Measurements from ENCODE around the gene MDM1.

Gene MDM1

DNA sequence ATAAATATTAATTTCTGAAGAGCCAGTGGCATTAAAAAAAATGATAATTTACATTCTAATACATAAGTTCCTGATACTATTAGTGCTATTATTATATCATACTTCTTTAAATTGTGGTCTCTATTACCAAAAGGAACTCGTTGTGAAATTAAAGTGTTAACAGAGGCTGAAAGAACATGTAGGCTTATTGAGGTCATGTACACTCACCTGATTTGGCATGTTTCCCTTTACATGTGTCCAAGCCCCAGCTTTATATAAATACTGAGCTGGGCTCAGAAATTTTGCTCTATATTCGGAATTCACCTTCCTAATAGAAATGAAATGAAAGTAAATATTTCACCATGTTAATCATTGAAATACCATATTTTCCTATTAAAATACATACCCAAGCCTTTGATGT, 11.0 kb downstream of the MDM1 start:
- DNase-seq (ENCODE audit: low spot score) (no peak), FAIRE-seq (no peak)

DNA sequence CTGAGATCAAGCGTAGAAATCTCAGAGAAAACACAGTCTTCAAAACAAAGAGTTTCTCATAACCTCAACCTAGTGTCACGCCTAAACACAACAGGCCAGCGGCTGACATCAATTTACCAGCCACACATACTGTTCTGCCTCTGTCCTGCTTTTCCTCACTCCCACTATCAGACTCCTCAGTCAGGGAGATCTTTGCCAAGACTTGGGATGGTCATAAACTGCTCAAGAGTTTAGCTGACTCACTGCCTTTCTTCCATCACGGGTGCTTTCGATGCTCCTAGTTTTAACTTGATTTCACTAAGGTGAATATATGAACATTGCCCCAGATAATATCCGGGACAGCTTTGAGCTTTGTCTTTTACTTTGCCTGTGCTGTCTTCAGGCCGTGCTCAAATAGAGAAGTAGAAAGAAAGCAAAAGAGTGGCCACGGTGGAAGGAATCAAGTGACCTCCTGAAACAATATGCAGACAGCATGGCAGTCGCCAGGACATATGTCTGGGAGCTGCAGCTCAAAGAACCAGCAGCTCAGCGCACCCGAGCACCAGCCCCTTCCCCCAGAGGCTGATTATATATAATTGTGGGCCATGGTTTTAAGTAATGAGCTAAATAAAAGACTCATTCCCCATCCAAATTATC, 12.1 kb downstream of the MDM1 start:
- FAIRE-seq, result no peak
- DNase-seq (ENCODE audit: low spot score), result no peak

DNA sequence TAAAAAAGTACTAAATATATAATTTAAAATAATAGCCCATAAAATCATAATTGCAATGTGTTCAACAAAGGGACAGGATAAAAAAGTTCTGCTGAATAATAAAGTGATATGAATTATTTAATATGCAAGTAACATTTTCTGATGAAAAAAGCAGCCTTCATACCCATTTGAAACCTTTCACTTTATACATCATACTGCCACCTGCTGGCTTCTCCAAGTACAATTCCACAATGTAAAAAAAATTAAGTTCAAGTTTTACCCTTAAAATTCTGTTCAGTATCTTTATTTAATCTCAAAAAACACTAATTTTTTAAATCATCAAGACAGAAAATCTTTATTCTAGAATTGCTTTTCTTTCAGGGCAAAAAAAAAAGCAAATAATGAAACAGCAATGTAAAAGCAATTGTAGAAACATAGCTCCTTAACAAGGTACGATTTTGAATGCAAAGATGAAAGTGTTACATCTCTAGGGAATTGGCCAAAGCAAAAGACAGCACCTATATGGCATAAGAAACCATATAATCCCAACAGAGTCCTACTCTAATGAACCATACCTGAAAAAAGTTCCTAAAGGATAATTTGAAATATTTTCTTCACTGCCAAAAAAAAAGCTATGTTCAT, 15.0 kb downstream of the MDM1 start:
- FAIRE-seq, result no peak

DNA sequence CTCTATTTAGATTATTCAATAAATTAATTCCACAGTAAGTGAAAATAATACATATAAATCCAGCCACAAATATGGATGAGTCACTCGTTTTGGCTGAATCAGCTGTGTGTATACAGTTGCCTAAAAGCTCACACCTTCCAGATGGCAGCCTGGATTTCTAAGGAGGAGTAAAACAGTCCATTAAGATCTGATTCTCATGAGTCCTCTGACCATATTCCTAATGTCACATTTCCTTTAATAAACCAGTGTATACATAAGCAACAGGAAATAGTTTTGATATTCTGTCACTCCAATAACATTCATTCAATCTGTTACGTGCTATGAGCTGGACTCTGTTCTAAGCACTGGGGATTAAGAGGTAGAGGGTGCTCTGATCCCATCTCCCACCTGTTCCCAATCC, 21.8 kb downstream of the MDM1 start:
- FAIRE-seq, result no peak

More for the DNA sequence above, 15.0 kb downstream of the MDM1 start:
- DNase-seq (ENCODE audit: low spot score), result no peak

DNA sequence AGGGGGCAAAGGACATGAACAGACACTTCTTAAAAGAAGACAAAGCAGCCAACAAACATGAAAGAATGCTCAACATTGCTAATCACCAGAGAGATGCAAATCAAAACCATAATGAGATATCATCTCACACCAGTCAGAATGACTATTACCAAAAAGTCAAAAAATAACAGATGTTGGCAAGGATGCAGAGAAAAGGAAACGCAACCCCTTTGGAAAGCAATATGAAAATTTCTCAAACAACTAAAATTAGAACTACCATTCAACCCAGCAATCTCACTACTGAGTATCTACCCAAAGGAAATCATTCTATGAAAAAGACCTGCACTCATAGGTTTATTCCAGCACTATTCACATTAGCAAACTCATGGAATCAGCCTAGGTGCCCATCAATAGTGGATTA, 25.6 kb downstream of the MDM1 start:
- DNase-seq (ENCODE audit: low spot score) (no peak), FAIRE-seq (no peak)

More for the DNA sequence above, 21.8 kb downstream of the MDM1 start:
- no peak for DNase-seq (ENCODE audit: low spot score)

DNA sequence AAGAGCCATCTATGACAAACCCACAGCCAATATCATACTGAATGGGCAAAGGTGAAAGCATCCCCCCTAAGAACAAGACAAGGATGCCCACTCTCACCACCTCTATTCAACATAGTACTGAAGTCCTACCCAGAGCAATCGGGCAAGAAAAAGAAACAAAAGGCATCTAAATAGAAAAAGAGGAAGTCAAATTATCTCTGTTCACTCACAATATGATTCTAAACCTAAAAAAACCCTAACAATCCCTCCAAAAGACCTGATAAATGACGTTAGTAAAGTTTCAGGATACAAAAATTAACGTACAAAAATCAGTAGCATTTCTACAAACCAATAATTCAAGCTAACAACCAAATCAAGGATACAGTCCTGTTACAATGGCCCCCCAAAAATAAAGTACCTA, 26.9 kb downstream of the MDM1 start:
- DNase-seq (ENCODE audit: low spot score) (no peak), FAIRE-seq (no peak)

DNA sequence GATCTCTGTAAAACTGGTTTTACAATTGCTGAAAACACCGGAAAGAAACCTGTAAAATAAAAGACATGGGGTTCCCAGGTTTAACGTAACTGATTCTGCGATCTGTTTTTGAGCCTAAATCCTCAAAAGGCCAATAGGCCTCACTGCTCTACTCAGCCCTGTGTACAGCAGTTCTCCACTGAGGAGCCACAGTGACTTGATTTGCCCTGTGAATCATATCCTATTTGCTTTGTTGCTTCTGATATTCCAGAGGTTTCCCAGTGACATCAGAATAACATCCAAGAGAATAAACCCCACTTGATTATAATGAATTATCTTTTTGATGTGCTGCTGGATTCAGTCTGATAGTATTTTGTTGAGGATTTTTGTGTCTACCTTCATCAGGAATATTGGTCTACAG, 27.5 kb downstream of the MDM1 start:
- no peak for FAIRE-seq
- DNase-seq (ENCODE audit: low spot score), result no peak

DNA sequence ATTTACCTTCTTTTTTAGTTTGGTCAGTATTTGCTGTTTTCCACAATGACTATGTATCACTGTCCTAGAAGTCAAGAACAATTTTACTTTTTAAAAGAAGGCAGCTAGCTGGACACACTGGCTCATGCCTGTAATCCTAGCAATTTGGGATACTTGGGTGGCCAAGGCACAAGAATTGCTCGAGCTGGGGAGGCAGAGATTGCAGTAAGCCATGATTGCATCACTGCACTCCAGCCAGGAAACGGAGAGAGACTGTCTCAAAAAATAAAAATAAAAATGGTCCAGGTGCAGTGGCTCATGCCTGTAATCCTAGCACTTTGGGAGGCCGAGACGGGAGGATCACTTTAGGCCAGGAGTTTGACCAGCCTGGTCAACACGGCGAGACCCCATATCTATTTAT, 28.3 kb downstream of the MDM1 start:
- FAIRE-seq, result no peak
- DNase-seq (ENCODE audit: low spot score), result no peak

DNA sequence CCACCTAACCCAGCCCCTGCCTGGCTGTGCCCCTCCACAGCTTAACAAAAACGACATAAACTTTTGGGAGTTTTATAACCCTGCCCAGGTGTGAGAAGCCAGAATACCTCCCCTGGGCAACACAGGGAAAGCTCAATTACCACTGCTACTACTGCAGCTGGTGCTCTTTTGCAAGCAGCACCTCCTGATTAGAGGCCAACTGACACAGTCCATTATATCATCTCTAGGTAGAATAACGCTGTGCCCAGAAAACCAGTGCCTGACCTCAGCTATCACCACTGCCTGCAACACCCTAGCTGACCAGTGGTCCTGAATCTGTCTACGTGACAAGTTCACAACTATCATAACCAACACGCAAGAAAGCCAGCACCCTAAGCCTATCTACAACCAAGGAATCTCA, 34.2 kb downstream of the MDM1 start:
- DNase-seq (ENCODE audit: low spot score), result no peak
- FAIRE-seq, result no peak

DNA sequence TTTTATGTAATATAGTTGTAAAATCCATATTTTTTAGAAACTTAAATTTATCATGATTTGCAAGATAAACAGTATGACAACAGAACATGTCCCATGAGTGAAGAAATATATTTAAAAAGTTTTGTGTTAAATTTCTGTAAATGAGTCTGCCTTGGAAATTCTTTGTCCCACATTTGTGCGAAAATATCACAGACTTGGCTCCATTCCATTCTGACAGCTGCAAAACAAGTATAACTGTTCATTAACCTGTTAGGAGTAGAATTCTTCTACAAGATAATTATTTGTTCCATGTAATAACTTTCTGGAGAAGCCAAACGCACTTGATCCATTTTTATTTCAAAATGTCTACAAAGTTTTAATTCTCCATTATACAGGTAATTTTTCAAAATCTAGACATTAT, 37.9 kb downstream of the MDM1 start:
- DNase-seq (ENCODE audit: low spot score) (no peak), FAIRE-seq (no peak)

DNA sequence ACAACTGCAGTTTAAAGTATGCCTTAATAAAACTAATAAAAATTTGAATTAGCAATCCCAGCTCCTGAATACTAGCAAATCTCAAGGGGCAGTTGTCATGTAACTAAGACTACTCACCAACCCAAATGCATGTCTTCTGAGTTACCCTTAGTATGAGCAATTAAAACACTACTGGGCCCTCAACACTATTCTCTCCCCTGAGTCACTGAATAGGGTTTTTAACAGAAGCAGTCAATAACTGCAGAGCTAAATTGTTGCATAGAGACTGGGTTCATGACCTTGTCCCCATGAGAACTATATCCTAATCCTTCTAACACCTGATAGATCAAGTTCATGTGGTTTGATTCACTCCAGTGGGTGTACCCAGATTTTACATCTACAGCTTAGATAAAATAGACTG, 38.8 kb downstream of the MDM1 start:
- FAIRE-seq (no peak), DNase-seq (ENCODE audit: low spot score) (no peak)

DNA sequence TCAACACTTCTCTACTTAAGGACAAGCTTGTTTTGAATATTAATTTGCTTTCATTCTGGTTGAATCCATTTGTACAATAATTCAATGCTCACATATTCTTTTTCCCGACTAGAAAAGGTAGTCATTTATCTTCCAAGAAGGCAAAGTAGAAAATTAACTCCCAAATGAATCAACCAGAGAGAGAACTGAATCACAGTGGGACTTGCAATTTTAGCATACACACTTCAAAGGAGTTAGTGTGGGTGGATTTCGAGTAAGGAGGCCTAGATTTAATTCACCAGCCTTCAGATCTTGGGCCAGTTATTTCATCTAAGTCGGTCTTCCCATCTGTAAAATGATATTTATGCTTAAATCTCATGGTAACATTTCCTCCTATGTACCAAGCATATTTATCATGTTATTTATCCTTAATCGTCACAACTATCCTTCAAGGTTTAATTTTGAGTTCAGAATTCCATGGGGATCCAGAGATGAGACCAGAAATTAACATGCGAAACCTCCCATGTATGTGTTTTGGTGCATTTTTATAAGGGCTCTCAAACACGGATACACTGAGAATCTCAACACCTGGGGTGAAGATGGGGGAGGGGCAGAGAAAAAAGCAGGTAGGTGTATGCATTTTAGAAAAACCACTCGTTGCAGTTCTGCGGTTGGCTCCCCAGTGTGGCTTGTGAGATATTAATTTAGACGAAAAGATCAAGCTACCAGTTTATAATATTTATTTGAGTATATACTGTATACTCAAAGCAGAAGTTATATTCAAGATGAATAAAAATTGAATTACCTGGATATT, 39.8 kb downstream of the MDM1 start:
- DNase-seq (ENCODE audit: low spot score) (no peak), FAIRE-seq (no peak)

DNA sequence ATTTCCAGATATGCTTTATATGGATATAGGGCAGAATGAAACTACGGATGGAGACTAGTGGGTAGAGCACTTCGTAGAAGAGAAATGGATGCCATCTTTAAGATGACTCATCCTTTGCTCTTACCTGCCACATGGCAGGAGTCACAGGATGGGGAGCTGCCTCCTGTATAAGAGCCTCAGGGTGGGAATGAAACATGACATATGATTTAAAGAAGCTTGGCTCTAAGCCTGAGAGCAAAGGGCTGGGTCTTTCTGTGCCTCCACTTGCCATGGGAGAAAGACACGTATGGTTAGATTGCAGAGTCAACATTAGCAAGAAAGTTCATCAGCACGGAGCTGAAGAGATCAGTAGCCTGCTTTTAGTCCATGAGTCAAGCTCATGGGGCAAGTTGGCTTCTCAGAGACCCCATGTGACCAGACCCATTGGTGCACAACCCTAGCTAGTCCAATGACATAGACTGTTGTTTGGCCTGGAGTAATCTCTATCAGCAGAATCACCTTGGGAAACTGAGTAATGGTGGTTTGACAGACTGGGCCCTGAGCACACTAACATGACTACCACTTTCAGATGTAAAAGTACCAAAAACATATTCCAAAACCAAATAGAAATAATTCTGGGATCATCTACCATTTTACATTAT, 40.6 kb downstream of the MDM1 start:
- DNase-seq (ENCODE audit: low spot score) (no peak), FAIRE-seq (no peak)

DNA sequence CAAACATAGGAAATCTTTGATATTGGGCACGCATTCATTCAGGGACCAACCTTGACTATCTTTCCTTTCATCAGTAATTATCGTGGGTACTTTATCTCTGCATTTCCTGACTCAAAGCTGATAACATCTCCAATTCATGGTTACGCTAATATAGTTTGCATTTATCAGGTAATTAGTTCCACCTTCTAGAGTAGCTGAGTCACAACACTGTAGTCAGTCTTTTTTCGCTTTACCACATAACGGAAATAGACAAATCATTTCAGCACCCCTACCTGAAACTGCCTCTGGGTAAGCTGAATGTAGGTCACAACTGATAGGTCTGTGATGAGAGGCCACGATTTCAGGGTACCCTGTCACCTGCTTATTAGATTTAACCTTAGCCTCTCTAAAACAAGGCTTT, 42.0 kb downstream of the MDM1 start:
- no peak for FAIRE-seq
- no peak for DNase-seq (ENCODE audit: low spot score)

DNA sequence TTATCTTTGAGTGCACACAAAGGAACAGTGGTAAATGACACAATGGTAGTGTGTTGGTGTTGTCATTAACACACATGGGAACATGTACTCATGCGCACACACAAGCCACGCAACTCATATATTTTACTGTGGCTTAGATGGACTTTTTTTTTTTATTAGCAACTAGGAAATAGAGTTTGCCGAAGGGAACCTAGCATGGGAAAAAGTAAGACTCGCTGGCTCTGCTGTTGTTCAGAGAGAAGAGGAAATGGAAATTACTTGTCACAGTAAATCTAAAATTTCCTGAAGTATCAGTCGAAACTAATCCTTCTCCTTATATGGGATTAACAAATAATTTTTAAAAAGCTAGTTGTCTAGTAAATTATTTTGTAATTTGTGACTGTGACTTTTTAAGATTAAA, 45.1 kb downstream of the MDM1 start:
- no peak for DNase-seq (ENCODE audit: low spot score)
- no peak for FAIRE-seq

DNA sequence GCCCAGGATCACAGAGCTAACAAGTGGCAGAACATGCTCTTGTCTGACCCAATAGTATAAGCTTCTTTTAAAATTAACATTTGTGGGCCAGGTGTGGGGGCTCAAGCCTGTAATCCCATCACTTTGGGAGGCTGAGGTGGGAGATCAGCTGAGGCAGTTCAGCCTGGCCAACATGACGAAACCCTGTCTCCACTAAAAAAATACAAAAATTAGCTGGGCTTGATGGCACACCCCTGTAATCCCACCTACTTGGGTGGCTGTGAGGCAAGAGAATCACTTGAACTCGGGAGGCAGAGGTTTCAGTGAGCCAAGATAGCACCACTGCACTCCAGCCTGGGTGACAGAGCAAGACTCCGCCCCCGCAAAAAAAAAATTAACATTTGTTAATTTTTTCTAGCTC, 45.8 kb downstream of the MDM1 start:
- DNase-seq (ENCODE audit: low spot score), result no peak
- FAIRE-seq, result no peak

DNA sequence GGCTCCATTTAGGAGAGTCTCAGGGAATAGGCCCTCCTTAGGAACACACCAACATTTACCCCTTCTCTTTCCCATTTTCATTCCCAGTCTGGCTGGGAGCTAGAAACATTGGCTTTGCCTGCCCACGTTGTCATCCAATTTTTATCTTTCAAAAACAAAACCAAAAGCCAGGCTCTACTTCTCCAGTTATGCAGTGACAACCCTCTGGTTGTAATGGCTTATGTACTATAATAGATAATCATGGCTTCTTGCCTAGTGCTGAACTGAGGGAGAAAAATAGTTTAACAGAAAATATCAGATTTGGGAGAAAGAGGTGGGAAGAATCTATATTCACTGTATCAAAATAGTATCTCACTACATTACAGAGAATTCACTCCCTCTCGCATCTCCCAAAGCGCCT, 46.6 kb downstream of the MDM1 start:
- FAIRE-seq (no peak), DNase-seq (ENCODE audit: low spot score) (no peak)

DNA sequence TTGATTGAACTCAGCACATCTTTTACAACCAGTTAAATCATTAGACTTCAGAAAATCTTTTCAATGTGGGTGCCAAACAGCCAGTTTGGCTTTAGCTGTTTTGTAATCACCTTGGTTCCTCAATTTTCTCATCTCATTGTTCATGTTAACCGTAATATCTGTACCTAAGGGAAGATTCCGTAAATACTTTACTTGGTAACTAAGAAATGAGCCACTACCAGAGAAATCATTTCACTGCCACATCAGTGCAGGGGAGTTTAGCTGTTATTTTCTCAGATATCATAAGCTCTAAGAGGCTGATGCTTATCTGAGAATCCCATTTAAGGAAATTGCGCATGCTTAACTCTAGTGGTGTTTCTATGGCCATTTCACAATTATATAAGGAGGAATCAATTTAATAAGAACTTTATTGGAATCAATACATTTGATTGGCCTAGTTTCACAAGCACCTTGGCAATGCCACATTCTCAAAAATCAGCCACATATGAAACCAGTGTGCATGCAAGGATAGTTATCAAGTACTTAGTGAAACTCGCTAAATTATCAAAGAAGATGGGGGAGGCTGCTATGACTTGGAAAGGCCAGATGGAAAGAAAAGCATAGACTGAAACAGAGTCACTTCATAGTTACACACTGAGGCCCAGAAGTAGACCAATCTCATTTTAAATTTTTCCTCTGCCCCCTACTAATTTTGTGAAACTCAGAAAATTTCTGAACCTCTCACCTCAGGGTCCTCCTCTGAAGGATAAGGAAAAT, 50.7 kb downstream of the MDM1 start:
- DNase-seq (ENCODE audit: low spot score) (no peak), FAIRE-seq (no peak)

DNA sequence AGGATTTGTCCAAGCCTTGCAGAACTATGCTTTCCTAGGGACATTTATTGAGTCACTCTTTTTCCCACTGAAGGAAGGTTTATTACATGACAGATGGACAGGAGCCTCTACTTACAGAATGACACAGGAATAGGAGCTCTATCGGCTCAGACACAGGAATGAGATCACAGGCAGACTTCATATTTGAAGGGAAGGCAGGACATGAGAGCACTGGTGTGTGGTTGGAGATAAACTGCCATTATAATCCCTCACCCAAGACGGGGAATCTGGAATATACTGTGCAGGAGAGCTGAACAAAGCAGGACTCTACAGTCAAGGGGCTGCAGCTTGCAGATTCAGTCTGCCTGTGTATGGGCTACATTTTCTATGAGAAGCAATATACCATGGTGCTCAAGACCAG, 51.9 kb downstream of the MDM1 start:
- FAIRE-seq (no peak), DNase-seq (ENCODE audit: low spot score) (no peak)

DNA sequence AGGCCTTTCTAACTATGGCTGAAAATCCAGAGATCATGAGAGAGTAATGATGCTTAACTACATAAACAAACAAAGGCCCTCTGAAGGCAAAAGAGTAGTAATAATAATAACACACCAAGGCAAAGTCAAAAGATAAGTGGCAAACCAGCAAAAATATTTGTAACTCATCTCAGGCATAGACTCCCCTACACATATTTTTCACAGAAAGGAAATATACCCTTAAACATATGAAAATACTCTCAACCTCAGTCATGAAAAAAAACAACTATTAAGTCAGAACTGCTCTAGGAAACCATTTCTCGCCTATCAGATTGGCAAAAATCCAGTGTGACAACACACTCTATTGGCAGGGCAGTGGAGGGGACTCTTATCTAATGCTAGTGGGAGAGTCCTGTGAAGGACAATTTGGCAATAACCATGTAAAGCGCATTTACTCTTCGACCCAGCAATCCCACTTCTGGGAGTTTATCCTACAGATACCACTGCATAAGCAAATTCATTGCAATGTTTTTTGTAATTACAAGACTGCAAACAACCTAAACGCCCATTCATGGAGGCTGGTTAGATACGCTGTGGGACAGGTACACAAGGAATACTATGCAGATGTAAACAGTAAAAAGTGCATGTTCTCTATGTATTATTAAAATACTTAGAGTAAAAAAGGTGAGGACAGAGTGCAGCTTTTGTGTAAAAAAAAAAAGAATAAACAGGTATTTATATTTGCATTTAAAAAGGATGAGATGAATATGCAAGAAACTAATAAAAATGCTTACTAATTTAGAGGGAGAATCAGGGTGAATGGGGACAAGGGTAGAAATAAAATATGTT, 52.7 kb downstream of the MDM1 start:
- no peak for DNase-seq (ENCODE audit: low spot score)
- no peak for FAIRE-seq
